ENCODE results near the gene CEACAM1. TPM values are rescaled to one million over a fixed set of nuclear protein-coding genes. Genes with fewer than 3 reads are reported as not detected.

CEACAM1 gene
- 0.30 and 0.34 TPM in 2 replicates for total RNA-seq (2014; rRNA removed; shearing (Covaris generic))

GRCh38 chr19:42528354-42529247 is at the start of gene CEACAM1:
Gene CEACAM1 (minus strand): TSS chr19:42528481. CDS start chr19:42528374, 107 bp downstream.

Small RNA genes within 50 kb of the gene (small RNA-seq; reads per million reads assigned to genes)
- gene RNU4-60P = not detected

Other genes starting within 250 kb of the CEACAM1 start
- 0.91 and 1.6 TPM in 2 replicates for gene PRR19, start 226.3 kb downstream of the CEACAM1 start, total RNA-seq (2014; rRNA removed; shearing (Covaris generic))
- gene PAFAH1B3, start 225.9 kb downstream of the CEACAM1 start, total RNA-seq (2014; rRNA removed; shearing (Covaris generic)) = 44.2 and 66.5 TPM in 2 replicates
- gene TMEM145, start 215.2 kb downstream of the CEACAM1 start, total RNA-seq (2014; rRNA removed; shearing (Covaris generic)) = 2.2 and 5.0 TPM in 2 replicates
- gene MEGF8, start 202.8 kb downstream of the CEACAM1 start, total RNA-seq (2014; rRNA removed; shearing (Covaris generic)) = 18.9 and 20.3 TPM in 2 replicates
- gene CNFN, start 138.2 kb downstream of the CEACAM1 start, total RNA-seq (2014; rRNA removed; shearing (Covaris generic)) = 0.80 and 5.1 TPM in 2 replicates
- gene LIPE, start 101.1 kb downstream of the CEACAM1 start, total RNA-seq (2014; rRNA removed; shearing (Covaris generic)) = 3.7 and 3.9 TPM in 2 replicates
- 0.45 TPM in 1 of 2 replicates, not detected in the other for gene CXCL17, start 85.5 kb downstream of the CEACAM1 start, total RNA-seq (2014; rRNA removed; shearing (Covaris generic))
- gene CEACAM8, start 66.4 kb upstream of the CEACAM1 start, total RNA-seq (2014; rRNA removed; shearing (Covaris generic)) = not detected in 2 replicates
- gene PSG3, start 212.0 kb upstream of the CEACAM1 start, total RNA-seq (2014; rRNA removed; shearing (Covaris generic)) = not detected in 2 replicates
- gene PSG8, start 237.2 kb upstream of the CEACAM1 start, total RNA-seq (2014; rRNA removed; shearing (Covaris generic)) = not detected in 2 replicates